ENCODE data around the gene PGR. TPM values are rescaled to one million over a fixed set of nuclear protein-coding genes. Genes with fewer than 3 reads are reported as not detected.

Gene PGR
- total RNA-seq, 3 donors from 2014 or later, result 0.49 to 5.5 (median 0.92) TPM

- Histone ChIP-seq H3K36me3 (ENCODE audit: low read depth) (no peaks in the 10 kb centered on the region), H3K4me3 (no peak overlapping the region), H3K9me3 (no peaks in the 10 kb centered on the region), H3K4me1 (ENCODE audit: low read depth) (no peaks in the 10 kb centered on the region)
- intact Hi-C loops (cut with DNase I, micrococcal nuclease), result no loop called here
- no peak for ATAC-seq
- DNase-seq, result no peak
- no peak for TF ChIP-seq CTCF (IDR thresholded peaks at IDR 0.05)
These were observed 134.6 kb downstream of the PGR start for GRCh38 chr11:100994966-100995365.

- no peaks in the 10 kb centered on the region for H3K4me1 ChIP-seq (ENCODE audit: low read depth)
- H3K36me3 ChIP-seq (ENCODE audit: low read depth), result no peaks in the 10 kb centered on the region
- ATAC-seq (no peak), DNase-seq (no peak)
- intact Hi-C loops (cut with DNase I, micrococcal nuclease), result no loop called here
- no peaks in the 10 kb centered on the region for H3K9me3 ChIP-seq
- no peak for TF ChIP-seq CTCF (IDR thresholded peaks at IDR 0.05)
- no peak overlapping the region for H3K4me3 ChIP-seq
These were observed 138.1 kb downstream of the PGR start for GRCh38 chr11:100991541-100991940.

GRCh38 chr11:100990931-100991330 lies 138.7 kb downstream of the PGR start:
- ATAC-seq (no peak), DNase-seq (no peak)
- Histone ChIP-seq H3K4me1 (ENCODE audit: low read depth) (no peaks in the 10 kb centered on the region), H3K9me3 (no peaks in the 10 kb centered on the region), H3K36me3 (ENCODE audit: low read depth) (no peaks in the 10 kb centered on the region), H3K4me3 (no peak overlapping the region)
- intact Hi-C loops (cut with DNase I, micrococcal nuclease), result no loop called here
- no peak for TF ChIP-seq CTCF (IDR thresholded peaks at IDR 0.05)

- Histone ChIP-seq H3K4me1 (ENCODE audit: low read depth) (no peaks in the 10 kb centered on the region), H3K9me3 (no peaks in the 10 kb centered on the region), H3K36me3 (ENCODE audit: low read depth) (no peaks in the 10 kb centered on the region), H3K4me3 (no peak overlapping the region)
- TF ChIP-seq CTCF (IDR thresholded peaks at IDR 0.05), result no peak
- DNase-seq (no peak), ATAC-seq (no peak)
- intact Hi-C loops (cut with DNase I, micrococcal nuclease), result no loop called here
These were observed 144.9 kb downstream of the PGR start for GRCh38 chr11:100984668-100985067.

GRCh38 chr11:100981196-100981824 lies 148.3 kb downstream of the PGR start:
- Histone ChIP-seq H3K4me1 (ENCODE audit: low read depth) (no peaks in the 10 kb centered on the region), H3K9me3 (no peaks in the 10 kb centered on the region), H3K4me3 (no peak overlapping the region), H3K36me3 (ENCODE audit: low read depth) (no peaks in the 10 kb centered on the region)
- intact Hi-C loops (cut with DNase I, micrococcal nuclease), result no loop called here
- no peak for DNase-seq
- TF ChIP-seq CTCF (IDR thresholded peaks at IDR 0.05), result no peak
- ATAC-seq, result no peak

- Histone ChIP-seq H3K4me3 (no peak overlapping the region), H3K4me1 (ENCODE audit: low read depth) (no peaks in the 10 kb centered on the region), H3K36me3 (ENCODE audit: low read depth) (no peaks in the 10 kb centered on the region), H3K9me3 (no peaks in the 10 kb centered on the region)
- intact Hi-C loops (cut with DNase I, micrococcal nuclease), result no loop called here
- no peak for DNase-seq
- TF ChIP-seq CTCF (IDR thresholded peaks at IDR 0.05), result no peak
- no peak for ATAC-seq
These were observed 149.5 kb downstream of the PGR start for GRCh38 chr11:100980156-100980555.
